ENCODE data around the gene LEMD2. TPM values are rescaled to one million over a fixed set of nuclear protein-coding genes. Genes with fewer than 3 reads are reported as not detected.
A peak's percentile ranks its signal among the peaks of the same experiment; 100 is the strongest.

Gene LEMD2
- total RNA-seq, 1 experiment from 2014 or later = 62.9 TPM

DNA sequence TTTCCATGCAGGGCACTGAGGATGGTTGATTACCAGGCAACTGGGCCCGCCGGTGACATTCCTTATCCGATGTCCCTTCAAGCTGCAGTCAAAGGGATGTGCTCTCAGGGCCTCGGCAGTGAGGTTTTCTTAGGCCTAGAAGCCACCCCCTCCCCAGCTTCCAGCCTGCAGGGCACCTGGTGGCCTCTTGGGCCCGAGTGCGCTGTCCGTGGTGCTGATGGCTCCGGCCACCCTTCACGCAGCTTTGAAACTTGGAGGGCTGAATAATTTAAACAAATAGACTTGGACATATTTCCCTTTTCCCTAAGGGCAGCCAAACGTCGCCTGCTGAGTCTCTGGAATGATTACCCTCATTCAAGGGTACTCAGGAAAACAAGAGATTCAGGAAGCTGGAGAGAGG is 23.7 kb upstream of the LEMD2 start (continued):
- no peak for TF ChIP-seq PRDM15 (CRISPR knock-in tag; IDR thresholded peaks at IDR 0.05)
- TF ChIP-seq ZNF263 (CRISPR knock-in tag; IDR thresholded peaks at IDR 0.05; ENCODE audit: low read depth) = no peak
- TF ChIP-seq, protein P1, sequence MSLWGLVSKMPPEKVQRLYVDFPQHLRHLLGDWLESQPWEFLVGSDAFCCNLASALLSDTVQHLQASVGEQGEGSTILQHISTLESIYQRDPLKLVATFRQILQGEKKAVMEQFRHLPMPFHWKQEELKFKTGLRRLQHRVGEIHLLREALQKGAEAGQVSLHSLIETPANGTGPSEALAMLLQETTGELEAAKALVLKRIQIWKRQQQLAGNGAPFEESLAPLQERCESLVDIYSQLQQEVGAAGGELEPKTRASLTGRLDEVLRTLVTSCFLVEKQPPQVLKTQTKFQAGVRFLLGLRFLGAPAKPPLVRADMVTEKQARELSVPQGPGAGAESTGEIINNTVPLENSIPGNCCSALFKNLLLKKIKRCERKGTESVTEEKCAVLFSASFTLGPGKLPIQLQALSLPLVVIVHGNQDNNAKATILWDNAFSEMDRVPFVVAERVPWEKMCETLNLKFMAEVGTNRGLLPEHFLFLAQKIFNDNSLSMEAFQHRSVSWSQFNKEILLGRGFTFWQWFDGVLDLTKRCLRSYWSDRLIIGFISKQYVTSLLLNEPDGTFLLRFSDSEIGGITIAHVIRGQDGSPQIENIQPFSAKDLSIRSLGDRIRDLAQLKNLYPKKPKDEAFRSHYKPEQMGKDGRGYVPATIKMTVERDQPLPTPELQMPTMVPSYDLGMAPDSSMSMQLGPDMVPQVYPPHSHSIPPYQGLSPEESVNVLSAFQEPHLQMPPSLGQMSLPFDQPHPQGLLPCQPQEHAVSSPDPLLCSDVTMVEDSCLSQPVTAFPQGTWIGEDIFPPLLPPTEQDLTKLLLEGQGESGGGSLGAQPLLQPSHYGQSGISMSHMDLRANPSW (CRISPR knock-in tag; conservative IDR thresholded peaks at IDR 0.05; ENCODE audit: low read depth) = no peak
- no peak for TF ChIP-seq RELA (CRISPR knock-in tag; IDR thresholded peaks at IDR 0.05; ENCODE audit: borderline replicate concordance)
- TF ChIP-seq MYBL2 (CRISPR knock-in tag; IDR thresholded peaks at IDR 0.05) = peak; percentile 83; the same call in 1 of the 2 replicates
- 0 out of 2 replicates have a peak, but pooled peaks have one; percentile 34 for TF ChIP-seq ZNF121 (CRISPR knock-in tag; IDR thresholded peaks at IDR 0.05)
- no peak for TF ChIP-seq ZNF532 (CRISPR knock-in tag; IDR thresholded peaks at IDR 0.05; ENCODE audit: borderline replicate concordance)
- TF ChIP-seq NFYB (CRISPR knock-in tag; conservative IDR thresholded peaks at IDR 0.05; ENCODE audit: low read depth) = 0 out of 2 replicates have a peak, but pooled peaks have one; percentile 14
- no peak for TF ChIP-seq OVOL2 (CRISPR knock-in tag; IDR thresholded peaks at IDR 0.05; ENCODE audit: borderline replicate concordance)
- peak; percentile 58; the same call in 1 of the 2 replicates for TF ChIP-seq USF1 (CRISPR knock-in tag; IDR thresholded peaks at IDR 0.05)
- TF ChIP-seq, protein P2, sequence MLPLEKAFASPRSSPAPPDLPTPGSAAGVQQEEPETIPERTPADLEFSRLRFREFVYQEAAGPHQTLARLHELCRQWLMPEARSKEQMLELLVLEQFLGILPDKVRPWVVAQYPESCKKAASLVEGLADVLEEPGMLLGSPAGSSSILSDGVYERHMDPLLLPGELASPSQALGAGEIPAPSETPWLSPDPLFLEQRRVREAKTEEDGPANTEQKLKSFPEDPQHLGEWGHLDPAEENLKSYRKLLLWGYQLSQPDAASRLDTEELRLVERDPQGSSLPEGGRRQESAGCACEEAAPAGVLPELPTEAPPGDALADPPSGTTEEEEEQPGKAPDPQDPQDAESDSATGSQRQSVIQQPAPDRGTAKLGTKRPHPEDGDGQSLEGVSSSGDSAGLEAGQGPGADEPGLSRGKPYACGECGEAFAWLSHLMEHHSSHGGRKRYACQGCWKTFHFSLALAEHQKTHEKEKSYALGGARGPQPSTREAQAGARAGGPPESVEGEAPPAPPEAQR (CRISPR knock-in tag; IDR thresholded peaks at IDR 0.05) = no peak
- TF ChIP-seq ATF3 (CRISPR knock-in tag; conservative IDR thresholded peaks at IDR 0.05) = no peak
- TF ChIP-seq CDX4 (CRISPR knock-in tag; IDR thresholded peaks at IDR 0.05; ENCODE audit: borderline replicate concordance) = no peak
- TF ChIP-seq ZNF512 (CRISPR knock-in tag; IDR thresholded peaks at IDR 0.05; ENCODE audit: borderline replicate concordance) = no peak
- peak; percentile 78; the same call in 1 of the 2 replicates for TF ChIP-seq ZBTB21 (CRISPR knock-in tag; IDR thresholded peaks at IDR 0.05; ENCODE audit: borderline replicate concordance)
- no peak for TF ChIP-seq EMX1 (CRISPR knock-in tag; IDR thresholded peaks at IDR 0.05)
- TF ChIP-seq GABPB1 (CRISPR knock-in tag; IDR thresholded peaks at IDR 0.05) = 0 out of 2 replicates have a peak, but pooled peaks have one; percentile 49
- TF ChIP-seq GTF2I (CRISPR knock-in tag; conservative IDR thresholded peaks at IDR 0.05) = no peak
- TF ChIP-seq TEAD1 (CRISPR knock-in tag; IDR thresholded peaks at IDR 0.05) = peak; percentile 95
- peak; percentile 83 for TF ChIP-seq NR1H2 (CRISPR knock-in tag; IDR thresholded peaks at IDR 0.05)
- no peak for TF ChIP-seq ATF6 (CRISPR knock-in tag; IDR thresholded peaks at IDR 0.05)

Data from WTC11 (cell line).